ENCODE results near the gene FBXW2. TPM values are rescaled to one million over a fixed set of nuclear protein-coding genes. Genes with fewer than 3 reads are reported as not detected.

Gene FBXW2
- total RNA-seq, 1 donor from 2014 or later: 58.4 TPM

DNA sequence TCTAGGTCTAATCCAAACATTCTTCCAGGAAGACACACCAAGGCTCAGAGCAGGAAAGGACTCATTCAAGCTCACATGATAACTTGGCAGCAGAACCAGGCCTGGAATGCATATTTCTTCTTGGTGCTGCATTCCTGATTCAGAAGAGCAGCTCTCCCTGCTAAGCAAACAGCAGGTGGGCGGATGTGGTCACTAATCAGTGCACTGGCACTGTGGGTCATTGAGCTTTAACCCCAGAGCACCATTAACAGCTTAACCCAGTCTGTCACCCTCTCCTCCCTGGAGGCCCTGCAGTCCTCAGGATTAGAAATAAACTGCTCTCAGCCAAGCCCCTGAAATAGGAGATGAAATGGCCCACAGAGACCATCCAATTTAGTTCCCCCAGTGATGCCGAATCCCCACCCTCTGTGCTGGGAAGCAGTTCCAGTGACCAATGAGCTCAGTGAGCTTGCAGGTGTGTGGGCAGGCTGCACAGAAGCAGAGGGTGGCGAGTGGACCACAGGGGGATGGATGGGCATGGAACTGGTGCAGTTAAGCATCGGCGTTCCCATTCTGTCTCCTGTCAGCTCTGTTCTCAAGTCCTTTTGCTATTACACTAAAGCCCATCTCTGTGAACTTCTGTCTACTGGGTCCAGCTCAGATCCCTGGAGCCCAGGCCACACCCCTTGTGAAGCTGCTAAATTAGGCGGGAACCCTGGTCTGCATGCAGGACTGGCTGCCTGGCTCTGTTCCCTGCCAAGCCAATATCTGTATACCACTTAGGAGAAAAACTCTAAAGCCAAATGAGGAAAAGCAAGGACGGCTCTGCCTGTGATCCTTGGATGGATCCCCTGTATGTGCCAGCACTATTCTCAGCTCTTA lies 62.3 kb downstream of the FBXW2 start:
- no peaks in the 10 kb centered on the region for H3K27me3 Mint-ChIP-seq (ENCODE audit: unreplicated experiment)
- DNase-seq (ENCODE audit: low spot score): no peak
- H3K27ac Mint-ChIP-seq (ENCODE audit: unreplicated experiment): no peak overlapping the region

GRCh38 chr9:120729791-120730241 lies 63.4 kb downstream of the FBXW2 start:
- no peaks in the 10 kb centered on the region for H3K4me1 Mint-ChIP-seq (ENCODE audit: unreplicated experiment)
- no peak overlapping the region for H3K4me3 Mint-ChIP-seq (ENCODE audit: unreplicated experiment)
- no peaks in the 10 kb centered on the region for H3K36me3 Mint-ChIP-seq (ENCODE audit: low read depth, unreplicated experiment)
- no peaks in the 10 kb centered on the region for H3K9me3 Mint-ChIP-seq (ENCODE audit: unreplicated experiment)
- no peak overlapping the region for H3K27ac Mint-ChIP-seq (ENCODE audit: unreplicated experiment)
- H3K27me3 Mint-ChIP-seq (ENCODE audit: unreplicated experiment): no peaks in the 10 kb centered on the region
- no peak for DNase-seq (ENCODE audit: low spot score)
- TF ChIP-seq, protein P1, sequence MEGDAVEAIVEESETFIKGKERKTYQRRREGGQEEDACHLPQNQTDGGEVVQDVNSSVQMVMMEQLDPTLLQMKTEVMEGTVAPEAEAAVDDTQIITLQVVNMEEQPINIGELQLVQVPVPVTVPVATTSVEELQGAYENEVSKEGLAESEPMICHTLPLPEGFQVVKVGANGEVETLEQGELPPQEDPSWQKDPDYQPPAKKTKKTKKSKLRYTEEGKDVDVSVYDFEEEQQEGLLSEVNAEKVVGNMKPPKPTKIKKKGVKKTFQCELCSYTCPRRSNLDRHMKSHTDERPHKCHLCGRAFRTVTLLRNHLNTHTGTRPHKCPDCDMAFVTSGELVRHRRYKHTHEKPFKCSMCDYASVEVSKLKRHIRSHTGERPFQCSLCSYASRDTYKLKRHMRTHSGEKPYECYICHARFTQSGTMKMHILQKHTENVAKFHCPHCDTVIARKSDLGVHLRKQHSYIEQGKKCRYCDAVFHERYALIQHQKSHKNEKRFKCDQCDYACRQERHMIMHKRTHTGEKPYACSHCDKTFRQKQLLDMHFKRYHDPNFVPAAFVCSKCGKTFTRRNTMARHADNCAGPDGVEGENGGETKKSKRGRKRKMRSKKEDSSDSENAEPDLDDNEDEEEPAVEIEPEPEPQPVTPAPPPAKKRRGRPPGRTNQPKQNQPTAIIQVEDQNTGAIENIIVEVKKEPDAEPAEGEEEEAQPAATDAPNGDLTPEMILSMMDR (IDR thresholded peaks at IDR 0.05; ENCODE audit: unreplicated experiment): no peak

More for the DNA sequence above, 62.3 kb downstream of the FBXW2 start:
- Mint-ChIP-seq H3K9me3 (ENCODE audit: unreplicated experiment) (no peaks in the 10 kb centered on the region), H3K4me3 (ENCODE audit: unreplicated experiment) (no peak overlapping the region), H3K4me1 (ENCODE audit: unreplicated experiment) (no peaks in the 10 kb centered on the region), H3K36me3 (ENCODE audit: low read depth, unreplicated experiment) (no peaks in the 10 kb centered on the region)
- TF ChIP-seq, protein P1 (IDR thresholded peaks at IDR 0.05; ENCODE audit: unreplicated experiment): no peak

DNA sequence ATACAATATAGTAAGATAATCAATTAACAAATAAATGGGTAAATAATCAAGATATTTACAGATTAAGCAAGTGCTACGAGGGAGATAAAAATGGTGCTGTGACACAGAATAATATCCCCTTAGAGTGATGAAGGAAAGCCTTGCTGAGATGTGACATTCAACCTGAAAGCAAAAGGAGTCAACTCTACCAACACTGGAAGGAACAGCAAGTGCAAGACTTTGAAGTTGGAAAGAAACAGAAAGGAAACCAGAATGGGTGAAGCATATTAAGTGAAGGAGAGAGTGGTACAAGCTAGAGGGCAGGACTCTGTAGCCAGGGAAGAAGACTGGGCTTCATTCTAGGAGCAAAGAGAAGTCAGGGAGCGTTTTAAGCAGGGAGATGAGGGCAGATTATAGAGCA lies 66.7 kb downstream of the FBXW2 start:
- no peaks in the 10 kb centered on the region for H3K27me3 Mint-ChIP-seq (ENCODE audit: unreplicated experiment)
- TF ChIP-seq, protein P1 (IDR thresholded peaks at IDR 0.05; ENCODE audit: unreplicated experiment): no peak
- H3K36me3 Mint-ChIP-seq (ENCODE audit: low read depth, unreplicated experiment): no peaks in the 10 kb centered on the region
- H3K9me3 Mint-ChIP-seq (ENCODE audit: unreplicated experiment): no peaks in the 10 kb centered on the region
- DNase-seq (ENCODE audit: low spot score): no peak
- H3K4me3 Mint-ChIP-seq (ENCODE audit: unreplicated experiment): no peak overlapping the region
- no peak overlapping the region for H3K27ac Mint-ChIP-seq (ENCODE audit: unreplicated experiment)
- H3K4me1 Mint-ChIP-seq (ENCODE audit: unreplicated experiment): no peaks in the 10 kb centered on the region

DNA sequence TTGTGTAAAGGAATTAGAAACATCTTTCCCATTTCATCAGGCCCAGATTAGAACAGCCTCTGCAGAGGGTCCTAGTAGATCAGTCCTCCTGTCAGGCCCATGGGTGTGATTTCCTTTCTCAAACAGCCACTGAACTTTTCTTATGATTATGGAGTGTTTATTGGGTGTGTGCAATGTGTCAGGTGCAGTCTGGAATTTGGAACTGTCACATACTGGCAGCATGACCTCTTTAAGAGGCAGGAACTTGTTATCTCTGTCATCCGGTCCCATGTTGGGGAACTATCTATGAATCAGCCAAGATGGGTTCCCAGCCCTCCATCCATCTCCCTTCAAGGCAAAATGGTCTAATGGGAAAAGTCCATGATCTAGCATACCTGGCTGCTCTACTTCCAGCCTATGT lies 67.3 kb downstream of the FBXW2 start:
- TF ChIP-seq, protein P1 (IDR thresholded peaks at IDR 0.05; ENCODE audit: unreplicated experiment): no peak

DNA sequence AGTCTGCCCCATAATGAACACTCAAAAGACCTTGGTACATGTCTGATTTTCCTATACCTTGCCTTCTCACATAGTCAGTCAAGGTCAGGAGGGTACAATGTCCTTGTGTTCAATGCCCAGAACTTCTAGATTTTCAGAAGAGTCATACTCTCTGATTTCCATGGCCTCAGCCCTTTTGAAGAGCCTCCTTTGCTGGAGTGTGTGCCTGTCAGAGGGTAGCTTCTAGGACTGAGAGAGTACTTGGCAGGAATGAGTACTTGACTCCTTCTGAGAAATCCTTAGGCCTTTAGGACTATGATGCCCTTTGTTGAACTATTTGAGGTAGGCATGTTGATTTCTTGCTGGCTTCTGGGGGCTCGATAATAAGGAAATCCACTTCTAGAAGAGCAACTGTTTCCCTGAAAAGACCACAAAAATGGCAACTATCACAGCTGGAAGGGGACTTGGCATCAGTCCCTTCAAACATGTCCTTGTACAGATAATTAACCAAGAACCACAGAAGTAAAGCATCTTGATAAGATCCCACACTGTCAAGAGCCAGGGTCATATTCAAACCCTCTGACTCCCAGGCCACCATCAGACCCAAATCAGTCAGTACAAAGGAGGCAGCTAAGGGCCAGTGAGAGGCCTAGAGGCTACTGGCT lies 68.3 kb downstream of the FBXW2 start:
- Mint-ChIP-seq H3K27me3 (ENCODE audit: unreplicated experiment) (no peaks in the 10 kb centered on the region), H3K27ac (ENCODE audit: unreplicated experiment) (no peak overlapping the region), H3K36me3 (ENCODE audit: low read depth, unreplicated experiment) (no peaks in the 10 kb centered on the region), H3K9me3 (ENCODE audit: unreplicated experiment) (no peaks in the 10 kb centered on the region), H3K4me3 (ENCODE audit: unreplicated experiment) (no peak overlapping the region), H3K4me1 (ENCODE audit: unreplicated experiment) (no peaks in the 10 kb centered on the region)
- DNase-seq (ENCODE audit: low spot score): no peak
- TF ChIP-seq, protein P1 (IDR thresholded peaks at IDR 0.05; ENCODE audit: unreplicated experiment): no peak

More for the DNA sequence above, 67.3 kb downstream of the FBXW2 start:
- H3K27ac Mint-ChIP-seq (ENCODE audit: unreplicated experiment): no peak overlapping the region
- H3K36me3 Mint-ChIP-seq (ENCODE audit: low read depth, unreplicated experiment): no peaks in the 10 kb centered on the region
- no peaks in the 10 kb centered on the region for H3K27me3 Mint-ChIP-seq (ENCODE audit: unreplicated experiment)
- H3K4me3 Mint-ChIP-seq (ENCODE audit: unreplicated experiment): no peak overlapping the region
- no peaks in the 10 kb centered on the region for H3K9me3 Mint-ChIP-seq (ENCODE audit: unreplicated experiment)
- H3K4me1 Mint-ChIP-seq (ENCODE audit: unreplicated experiment): no peaks in the 10 kb centered on the region
- DNase-seq (ENCODE audit: low spot score): no peak

Measured in endothelial cell (in vitro differentiated cells).